HFF-Myc (cell line): Measurements from ENCODE around the gene BNC2.

ENCODE experiments used
- DNase-seq: peaks from one replicate; pipeline ENCODE4 v3.0.0-alpha.2; 2011; ENCODE audit warnings: low read depth; ENCODE audit errors: extremely low read depth
- H3K4me3 ChIP-seq: replicated peaks from 2 replicates; pipeline ENCODE4 v1.5.1; 2011; ENCODE audit warnings: low read depth, mild to moderate bottlenecking, control low read depth, low read length
- TF ChIP-seq, protein P1 (sequence below): IDR thresholded peaks from 2 replicates; pipeline ENCODE4 v1.5.1; 2012; ENCODE audit warnings: mild to moderate bottlenecking, low read depth, low read length, control low read depth; ENCODE audit errors: missing control alignments

The BNC2 gene

GRCh38 chr9:16391369-16391768 lies 479.1 kb downstream of the BNC2 start:
- no peak overlapping the region for H3K4me3 ChIP-seq
- TF ChIP-seq, protein P1, sequence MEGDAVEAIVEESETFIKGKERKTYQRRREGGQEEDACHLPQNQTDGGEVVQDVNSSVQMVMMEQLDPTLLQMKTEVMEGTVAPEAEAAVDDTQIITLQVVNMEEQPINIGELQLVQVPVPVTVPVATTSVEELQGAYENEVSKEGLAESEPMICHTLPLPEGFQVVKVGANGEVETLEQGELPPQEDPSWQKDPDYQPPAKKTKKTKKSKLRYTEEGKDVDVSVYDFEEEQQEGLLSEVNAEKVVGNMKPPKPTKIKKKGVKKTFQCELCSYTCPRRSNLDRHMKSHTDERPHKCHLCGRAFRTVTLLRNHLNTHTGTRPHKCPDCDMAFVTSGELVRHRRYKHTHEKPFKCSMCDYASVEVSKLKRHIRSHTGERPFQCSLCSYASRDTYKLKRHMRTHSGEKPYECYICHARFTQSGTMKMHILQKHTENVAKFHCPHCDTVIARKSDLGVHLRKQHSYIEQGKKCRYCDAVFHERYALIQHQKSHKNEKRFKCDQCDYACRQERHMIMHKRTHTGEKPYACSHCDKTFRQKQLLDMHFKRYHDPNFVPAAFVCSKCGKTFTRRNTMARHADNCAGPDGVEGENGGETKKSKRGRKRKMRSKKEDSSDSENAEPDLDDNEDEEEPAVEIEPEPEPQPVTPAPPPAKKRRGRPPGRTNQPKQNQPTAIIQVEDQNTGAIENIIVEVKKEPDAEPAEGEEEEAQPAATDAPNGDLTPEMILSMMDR = no peak
- DNase-seq = no peak

DNA sequence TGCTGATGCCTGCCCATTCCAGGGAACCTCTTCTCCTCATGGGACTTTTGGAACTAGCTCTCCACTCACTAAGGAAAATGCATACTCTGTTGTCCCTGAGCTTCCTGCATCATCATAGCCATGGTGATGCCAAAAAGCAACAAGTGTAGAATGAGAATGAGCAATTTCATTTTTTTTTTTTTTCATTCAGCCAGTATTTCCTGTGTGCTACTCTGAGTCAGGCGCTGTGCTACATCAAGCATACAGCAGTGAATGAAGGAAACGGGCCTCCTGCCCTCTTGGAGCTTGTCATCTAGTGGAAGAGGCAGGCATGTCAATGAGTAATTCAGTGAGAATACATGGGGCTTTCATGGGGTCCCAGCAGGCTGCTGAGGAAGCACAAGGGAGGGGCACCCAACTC lies 483.1 kb downstream of the BNC2 start:
- H3K4me3 ChIP-seq = no peak overlapping the region
- DNase-seq = no peak
- TF ChIP-seq, protein P1 = no peak

DNA sequence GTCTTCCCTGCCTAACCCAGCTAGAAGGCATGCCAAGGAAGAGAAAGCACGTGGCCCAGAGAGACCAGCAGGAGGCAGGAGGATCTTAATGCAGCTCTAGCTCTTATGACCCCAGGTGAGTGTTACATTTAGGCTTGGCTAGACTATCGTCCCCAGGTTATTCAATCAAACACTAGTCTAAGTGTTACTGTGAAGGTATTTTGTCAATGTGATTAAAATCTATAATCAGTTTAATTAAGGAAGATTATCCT lies 483.7 kb downstream of the BNC2 start:
- H3K4me3 ChIP-seq = no peak overlapping the region
- no peak for DNase-seq
- TF ChIP-seq, protein P1 = no peak

DNA sequence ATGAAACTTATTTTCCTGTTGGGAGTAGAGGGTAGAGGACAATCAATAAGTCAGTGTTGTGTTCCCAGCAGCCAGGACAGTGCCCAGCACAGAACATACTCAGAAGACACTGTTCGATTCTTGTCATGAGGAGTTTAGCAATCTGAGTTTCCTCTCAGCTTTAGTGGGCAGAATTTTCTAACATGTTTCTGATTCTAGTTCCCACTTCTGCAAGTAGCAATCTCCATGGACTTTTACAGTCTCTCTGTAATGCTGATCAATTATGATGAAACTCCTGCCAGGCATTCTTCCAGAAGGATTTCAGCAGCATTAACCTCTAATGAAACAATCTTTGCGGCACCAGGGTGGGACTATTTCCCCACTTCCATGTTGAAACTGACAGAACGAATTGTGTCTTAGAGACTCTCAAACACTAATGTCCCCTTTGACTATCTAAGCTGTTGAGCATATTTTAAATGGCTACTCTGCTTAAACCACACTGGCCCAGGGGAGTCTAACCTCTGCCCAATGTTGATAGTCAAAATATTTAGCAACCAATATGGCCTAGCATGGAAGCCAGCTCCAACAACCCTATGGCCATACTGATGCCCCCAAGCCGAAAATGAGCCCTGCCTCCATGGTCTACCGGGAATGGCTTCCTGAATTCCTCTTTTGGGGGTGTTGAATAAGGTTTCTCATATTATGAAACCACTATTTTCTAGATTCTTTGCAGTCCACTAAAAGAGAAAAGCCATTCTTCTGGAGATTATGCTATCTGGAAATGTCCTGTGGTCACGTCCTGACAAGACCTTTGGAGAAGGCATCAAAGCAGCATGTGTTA lies 484.3 kb downstream of the BNC2 start:
- no peak for DNase-seq
- TF ChIP-seq, protein P1 = no peak
- H3K4me3 ChIP-seq = no peak overlapping the region

DNA sequence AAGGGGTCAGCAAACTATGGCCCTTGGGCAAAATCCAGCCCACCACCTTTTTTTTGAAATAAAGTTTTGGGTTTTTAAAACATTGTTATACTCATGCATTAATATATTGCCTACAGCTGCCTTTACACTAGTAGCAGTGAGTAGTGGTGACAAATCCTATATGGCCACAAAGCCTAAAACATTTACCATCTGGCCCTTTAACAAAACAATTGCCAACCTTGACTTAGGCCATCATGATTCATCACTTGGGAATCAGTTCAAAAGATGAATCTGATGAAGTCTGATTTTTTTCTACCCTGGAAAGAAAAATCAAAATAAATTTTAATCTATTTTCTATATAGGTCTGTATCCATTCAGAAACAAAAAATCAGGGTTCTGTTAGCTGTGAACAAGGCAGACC lies 484.9 kb downstream of the BNC2 start:
- peak; percentile 22 for DNase-seq
- TF ChIP-seq, protein P1 = no peak
- no peak overlapping the region for H3K4me3 ChIP-seq

GRCh38 chr9:16384993-16385392 lies 485.5 kb downstream of the BNC2 start:
- no peak overlapping the region for H3K4me3 ChIP-seq
- no peak for DNase-seq

More at GRCh38 chr9:16384993-16385392, 485.5 kb downstream of the BNC2 start:
- TF ChIP-seq, protein P1 = no peak
